Activated B cell treated with CpG ODN at 0.5 μM for 24 hours (primary cell): ENCODE results near the gene ZRANB3. TPM values are rescaled to one million over a fixed set of nuclear protein-coding genes. Genes with fewer than 3 reads are reported as not detected.
"Not testable (repeated sequence)": the region's sequence is repeated elsewhere in the genome, so short reads cannot be mapped to it uniquely, and the experiment has no call there.

Experiments
- ATAC-seq: fragments of 200-7000 bp; cut with Tn5 transposase; one replicate; pipeline ENCODE4 v1.10.0; 2021; ENCODE audit warnings: low read depth, mild to moderate bottlenecking, moderate library complexity
- CTCF ChIA-PET: fragments of 350-600 bp; sonication (Branson Sonifier 250); formaldehyde crosslinking; loops from one replicate; lab custom pipeline; 2021; ENCODE audit warnings: antibody characterized with exemption; lab: Charles Lee
- POLR2A ChIA-PET: fragments of 350-600 bp; sonication (Branson Sonifier 250); formaldehyde crosslinking; loops from one replicate; lab custom pipeline; 2021; ENCODE audit warnings: antibody characterized with exemption; lab: Charles Lee
- DNase-seq: peaks from one replicate; pipeline ENCODE4 v3.0.0; 2022
- H3K27ac Mint-ChIP-seq: one replicate; pipeline ENCODE4 v1.8.0; 2020; ENCODE audit warnings: mixed read lengths
- H3K27me3 Mint-ChIP-seq: one replicate; pipeline ENCODE4 v1.8.0; 2021; ENCODE audit warnings: mixed read lengths
- H3K36me3 Mint-ChIP-seq: one replicate; pipeline ENCODE4 v1.8.0; 2021; ENCODE audit warnings: low read depth, mixed read lengths
- H3K4me1 Mint-ChIP-seq: one replicate; pipeline ENCODE4 v1.8.0; 2021; ENCODE audit warnings: mixed read lengths
- H3K4me3 Mint-ChIP-seq: one replicate; pipeline ENCODE4 v1.8.0; 2020; ENCODE audit warnings: mild to moderate bottlenecking, mixed read lengths
- H3K9me3 Mint-ChIP-seq: one replicate; pipeline ENCODE4 v1.8.0; 2020; ENCODE audit warnings: mixed read lengths
- CTCF ChIP-seq: fragments of 200-600 bp; IDR thresholded peaks from one replicate; pipeline ENCODE4 v1.8.0; 2022; ENCODE audit warnings: antibody characterized with exemption, mild to moderate bottlenecking
- intact Hi-C: fragments of 100-400 bp; cut with micrococcal nuclease; formaldehyde crosslinking; loops from one replicate; pipeline ENCODE4 v1.15.1; 2024
- total RNA-seq: library from RNA; stranded (reverse); gene quantifications from 2 replicates; pipeline ENCODE4 v1.2.3, GENCODE V29; 2022

Gene ZRANB3
- total RNA-seq, 1 donor from 2014 or later, result 14.4 TPM

GRCh38 chr2:135546436-135546835 lies 15.4 kb upstream of the ZRANB3 start:
- ATAC-seq, result no peak
- Mint-ChIP-seq H3K4me3 (no peak overlapping the region), H3K27me3 (no peaks in the 10 kb centered on the region), H3K9me3 (no peaks in the 10 kb centered on the region), H3K4me1 (no peaks in the 10 kb centered on the region), H3K36me3 (no peaks in the 10 kb centered on the region), H3K27ac (no peak overlapping the region)
- intact Hi-C loops, result no loop called here
- no peak for TF ChIP-seq CTCF
- ChIA-PET POLR2A (no interaction called here), CTCF (no interaction called here)
- DNase-seq, result no peak

GRCh38 chr2:135533545-135533944 lies 2.5 kb upstream of the ZRANB3 start:
- H3K27me3 Mint-ChIP-seq, CTCF ChIA-PET, H3K27ac Mint-ChIP-seq, H3K36me3 Mint-ChIP-seq, H3K9me3 Mint-ChIP-seq, H3K4me3 Mint-ChIP-seq, POLR2A ChIA-PET, DNase-seq, ATAC-seq: not testable (repeated sequence)
- intact Hi-C loops, result loop anchor here (5.0 to 10.0 kb wide), 5 partner anchors 451 to 911 kb away; partner anchors contain the start of gene DARS1
- H3K4me1 Mint-ChIP-seq, result peaks cover 18% of the 10 kb centered on the region

GRCh38 chr2:135532581-135532980 lies 1.6 kb upstream of the ZRANB3 start:
- Mint-ChIP-seq H3K27ac (no peak overlapping the region), H3K4me1 (peaks cover 18% of the 10 kb centered on the region), H3K27me3 (no peaks in the 10 kb centered on the region), H3K4me3 (no peak overlapping the region), H3K9me3 (no peaks in the 10 kb centered on the region), H3K36me3 (peaks cover 1% of the 10 kb centered on the region)
- ATAC-seq (no peak), DNase-seq (no peak)
- CTCF ChIA-PET, result interaction anchor here (1.2 kb wide), 1 partner anchor 59 kb away, joined by 3 read pairs; no protein-coding TSS in a partner anchor
- intact Hi-C loops, result loop anchor here (5.0 to 10.0 kb wide), 5 partner anchors 452 to 910 kb away; partner anchors contain the start of gene DARS1
- TF ChIP-seq CTCF, result no peak
- POLR2A ChIA-PET, result interaction anchor here (1.0 to 1.4 kb wide), 3 partner anchors 11 to 481 kb away, joined by 3 to 9 read pairs (median 3); no protein-coding TSS in a partner anchor

- no peak for TF ChIP-seq CTCF
- Mint-ChIP-seq H3K27ac (peak within 1 kb of the TSS; percentile 68), H3K36me3 (peaks cover 1% of the 10 kb centered on the region), H3K4me3 (no peak within 1 kb of the TSS), H3K27me3 (no peaks in the 10 kb centered on the region), H3K4me1 (peaks cover 18% of the 10 kb centered on the region), H3K9me3 (no peaks in the 10 kb centered on the region)
- peak; percentile 81 for ATAC-seq
- ChIA-PET CTCF (interaction anchor here (1.2 kb wide), 1 partner anchor 58 kb away, joined by 3 read pairs; no protein-coding TSS in a partner anchor), POLR2A (interaction anchor here (0.8 to 1.9 kb wide), 8 partner anchors 12 to 613 kb away, joined by 3 to 16 read pairs (median 3); partner anchors contain the start of gene CCNT2)
- intact Hi-C loops, result loop anchor here (1.0 to 10.0 kb wide), 7 partner anchors 210 to 909 kb away; partner anchors contain the start of genes DARS1, RAB3GAP1 and UBXN4
- peak; percentile 82 for DNase-seq
Measured at GRCh38 chr2:135531231-135532197, 496 bp upstream of the ZRANB3 start, which contains the start of gene R3HDM1. TSS of gene R3HDM1 (plus strand) at chr2:135531484. CDS start at chr2:135604846, 73,362 bp downstream.

GRCh38 chr2:135528006-135528405 lies 3.0 kb downstream of the ZRANB3 start:
- no peaks in the 10 kb centered on the region for H3K9me3 Mint-ChIP-seq
- POLR2A ChIA-PET, result no interaction called here
- no peak for TF ChIP-seq CTCF
- H3K27me3 Mint-ChIP-seq, result no peaks in the 10 kb centered on the region
- no peak overlapping the region for H3K4me3 Mint-ChIP-seq
- H3K27ac Mint-ChIP-seq, result no peak overlapping the region
- CTCF ChIA-PET, result no interaction called here
- DNase-seq, result no peak
- H3K36me3 Mint-ChIP-seq, result peaks cover 2% of the 10 kb centered on the region
- peaks cover 11% of the 10 kb centered on the region for H3K4me1 Mint-ChIP-seq
- intact Hi-C loops, result no loop called here
- no peak for ATAC-seq
